Bladder microvascular endothelial cell (primary cell): ENCODE data around the gene IFNA8. TPM values are rescaled to one million over a fixed set of nuclear protein-coding genes. Genes with fewer than 3 reads are reported as not detected.

Source experiments
- total RNA-seq: library from RNA; depleted of rRNA; stranded (reverse); fragments of >200 nt; gene quantifications from 2 replicates; pipeline ENCODE4 v1.2.3, GENCODE V29; 2014

IFNA8 gene
- total RNA-seq: not detected in 2 replicates

GRCh38 chr9:21408817-21409216, at the start of gene IFNA8:
Gene IFNA8, plus strand, starts transcription at chr9:21409117. Its CDS starts 60 bp downstream, at chr9:21409177.

GRCh38 chr9:21367957-21368356, 41.0 kb upstream of the IFNA8 start, which contains the start of gene IFNA13:
Gene IFNA13, minus strand, starts transcription at chr9:21368057. Its CDS starts 47 bp downstream, at chr9:21368010.

GRCh38 chr9:21385131-21385670, 23.7 kb upstream of the IFNA8 start, which contains the start of gene IFNA2:
Gene IFNA2, minus strand, starts transcription at chr9:21385398. Its CDS starts 69 bp downstream, at chr9:21385329.

GRCh38 chr9:21440139-21440538, 31.2 kb downstream of the IFNA8 start, which contains the start of gene IFNA1:
Gene IFNA1, plus strand, starts transcription at chr9:21440439. Its CDS starts 69 bp downstream, at chr9:21440508.

Other genes with a start within 250 kb of the IFNA8 start
- not detected in 2 replicates for gene IFNA21, start 242.5 kb upstream of the IFNA8 start, total RNA-seq
- not detected in 2 replicates for gene IFNA4, start 221.5 kb upstream of the IFNA8 start, total RNA-seq
- gene IFNA7, start 206.9 kb upstream of the IFNA8 start, total RNA-seq: not detected in 2 replicates
- gene IFNA10, start 202.0 kb upstream of the IFNA8 start, total RNA-seq: not detected in 2 replicates
- gene IFNA16, start 191.8 kb upstream of the IFNA8 start, total RNA-seq: not detected in 2 replicates
- not detected in 2 replicates for gene IFNA17, start 180.9 kb upstream of the IFNA8 start, total RNA-seq
- not detected in 2 replicates for gene IFNA14, start 169.1 kb upstream of the IFNA8 start, total RNA-seq
- gene IFNA5, start 103.8 kb upstream of the IFNA8 start, total RNA-seq: under 0.01 TPM in 1 of 2 replicates, not detected in the other
- 22.5 and 41.5 TPM in 2 replicates for gene KLHL9, start 73.7 kb upstream of the IFNA8 start, total RNA-seq
- not detected in 2 replicates for gene IFNA6, start 58.2 kb upstream of the IFNA8 start, total RNA-seq
- gene IFNA13, start 41.1 kb upstream of the IFNA8 start, total RNA-seq: not detected in 2 replicates
- not detected in 2 replicates for gene IFNA2, start 23.7 kb upstream of the IFNA8 start, total RNA-seq
- gene IFNA1, start 31.3 kb downstream of the IFNA8 start, total RNA-seq: not detected in 2 replicates
- gene IFNE, start 73.2 kb downstream of the IFNA8 start, total RNA-seq: 0.16 and 0.63 TPM in 2 replicates